HG02571 (cell line): ENCODE data around the gene INS.
"Not testable (repeated sequence)": the region's sequence is repeated elsewhere in the genome, so short reads cannot be mapped to it uniquely, and the experiment has no call there.

Experiments used
- ATAC-seq: cut with Tn5 transposase; IDR thresholded peaks from one replicate; pipeline ENCODE4 v1.9.1; 2021; ENCODE audit warnings: mild to moderate bottlenecking, moderate library complexity; ENCODE audit not compliant: unreplicated experiment

Gene INS

DNA sequence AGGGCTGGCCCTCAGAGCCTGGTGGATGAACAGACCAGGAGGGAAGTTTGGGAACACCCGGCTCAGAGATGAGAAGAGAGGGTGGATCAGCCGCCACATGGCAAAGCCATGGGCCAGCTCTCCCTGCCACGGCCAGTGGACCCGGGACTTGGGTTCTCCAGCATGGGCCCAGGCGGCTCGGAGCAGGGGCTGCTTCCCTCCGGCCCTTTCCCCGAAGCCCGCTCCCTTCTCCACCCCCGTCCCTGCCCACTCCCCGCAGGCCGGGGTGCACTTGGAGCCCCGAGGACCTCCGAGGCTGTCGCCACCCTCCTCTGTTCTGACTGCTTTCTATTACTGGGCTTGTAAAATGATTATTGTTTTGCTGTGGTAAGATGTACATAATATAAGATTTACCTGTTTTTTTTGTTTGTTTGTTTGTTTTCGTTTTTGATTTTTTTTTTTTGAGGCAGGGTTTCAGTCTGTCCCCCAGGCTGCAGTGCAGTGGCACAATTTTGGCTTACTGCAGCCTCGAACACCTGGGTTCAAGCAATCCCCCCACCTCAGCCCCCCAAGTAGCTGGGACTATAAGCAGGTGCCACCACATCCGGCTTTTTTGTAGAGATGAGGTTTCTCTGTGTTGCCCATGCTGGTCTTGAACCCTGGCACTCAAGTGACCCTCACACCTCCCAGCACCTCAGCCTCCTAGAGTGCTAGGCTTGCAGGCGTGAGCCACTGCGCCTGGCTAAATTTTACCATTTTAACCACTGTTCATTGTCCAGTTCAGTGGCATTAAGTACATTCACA is 21.9 kb upstream of the INS start:
- ATAC-seq = no peak

DNA sequence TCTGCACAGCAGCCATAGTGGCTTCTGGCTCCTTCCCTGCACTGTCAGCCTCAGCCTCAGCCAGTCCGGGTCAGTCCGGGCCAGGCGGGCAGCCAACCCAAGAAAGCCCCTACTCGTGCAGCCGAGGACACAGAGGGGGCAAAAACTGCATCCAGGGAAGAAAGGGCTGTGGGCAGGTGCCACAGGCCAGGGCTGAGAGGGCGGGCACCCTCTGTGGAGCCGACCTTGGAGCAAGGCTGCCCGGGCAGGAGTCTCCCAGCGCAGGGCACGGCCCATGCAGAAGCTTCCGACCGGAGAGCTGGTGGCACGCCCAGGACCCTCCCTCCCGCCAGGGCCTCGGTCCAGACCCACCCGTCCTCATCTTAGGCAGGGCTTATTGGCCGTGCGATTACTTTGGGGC is 21.1 kb upstream of the INS start:
- ATAC-seq = no peak

GRCh38 chr11:2180789-2181370 is 19.9 kb upstream of the INS start:
- ATAC-seq = no peak

DNA sequence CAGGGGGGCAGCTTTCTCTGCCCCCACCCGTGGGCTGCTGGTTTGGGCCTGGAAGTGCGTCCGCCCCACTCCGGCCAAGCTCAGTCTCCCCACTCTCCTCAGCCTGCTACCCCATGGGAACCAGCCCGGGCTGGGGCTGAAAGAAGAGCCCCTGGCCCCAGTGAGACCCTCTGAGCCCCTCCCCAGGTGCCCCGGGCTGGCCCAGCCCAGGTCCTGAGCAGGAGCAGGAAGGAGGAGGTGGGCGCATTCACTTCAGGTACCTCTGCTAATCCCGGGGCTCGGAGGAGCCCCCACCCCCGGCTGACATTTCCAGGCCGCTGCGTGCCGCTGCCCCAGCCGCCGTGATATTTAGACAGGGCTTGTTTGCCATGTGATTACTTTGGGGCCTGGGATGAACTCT is 19.3 kb upstream of the INS start:
- ATAC-seq = no peak

DNA sequence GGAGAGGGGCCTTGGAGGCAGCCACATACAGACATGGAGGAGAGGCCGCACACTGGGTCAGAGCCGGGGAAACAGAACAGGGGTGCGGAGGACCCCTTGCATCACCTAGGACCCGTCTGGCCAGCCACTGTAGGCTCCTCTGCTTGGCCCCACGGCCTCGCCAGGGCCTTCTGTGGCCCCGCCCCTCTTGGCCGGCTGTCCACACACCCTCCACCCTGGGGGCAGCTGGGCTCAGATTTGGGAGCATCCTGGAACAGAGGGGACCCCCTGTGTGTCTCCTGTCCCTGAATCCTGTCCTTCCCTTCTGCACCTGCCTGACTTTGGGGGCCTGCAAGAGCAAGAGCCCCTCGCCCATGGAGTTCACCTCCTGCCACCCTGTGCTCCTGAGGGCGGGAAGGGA is 18.5 kb upstream of the INS start:
- ATAC-seq = no peak

DNA sequence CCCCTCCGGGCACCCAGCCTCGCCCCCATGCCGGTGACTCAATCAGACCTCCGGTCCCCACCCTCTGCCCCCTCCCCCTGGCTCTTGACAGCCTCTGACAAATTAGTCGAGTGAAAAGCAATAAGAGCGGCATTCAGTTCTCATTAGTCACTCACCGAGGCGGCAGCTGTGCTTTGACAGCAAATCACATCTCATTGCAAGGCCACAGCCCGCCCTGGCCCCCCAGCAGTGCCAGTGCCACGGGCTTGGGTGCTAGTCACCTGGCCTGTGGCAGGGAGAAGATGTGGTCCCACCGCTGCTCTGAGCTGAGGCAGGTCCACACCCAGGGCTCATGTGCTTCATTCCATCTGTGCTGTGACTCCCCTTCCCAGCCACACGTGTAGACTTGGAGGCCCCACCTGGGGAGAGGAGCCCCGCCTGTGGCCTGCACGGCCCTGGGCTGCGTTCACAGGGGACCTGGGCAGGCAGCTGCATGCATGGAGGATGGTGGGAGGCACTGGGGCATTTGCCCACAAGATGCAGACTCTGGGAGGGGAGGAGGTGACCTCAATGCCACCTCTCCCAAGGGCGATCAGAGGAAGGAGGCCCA is 18.0 kb upstream of the INS start:
- ATAC-seq = no peak

GRCh38 chr11:2178055-2178773 is 17.2 kb upstream of the INS start:
- not testable (repeated sequence) for ATAC-seq

GRCh38 chr11:2177076-2177475 is 16.1 kb upstream of the INS start:
- no peak for ATAC-seq

DNA sequence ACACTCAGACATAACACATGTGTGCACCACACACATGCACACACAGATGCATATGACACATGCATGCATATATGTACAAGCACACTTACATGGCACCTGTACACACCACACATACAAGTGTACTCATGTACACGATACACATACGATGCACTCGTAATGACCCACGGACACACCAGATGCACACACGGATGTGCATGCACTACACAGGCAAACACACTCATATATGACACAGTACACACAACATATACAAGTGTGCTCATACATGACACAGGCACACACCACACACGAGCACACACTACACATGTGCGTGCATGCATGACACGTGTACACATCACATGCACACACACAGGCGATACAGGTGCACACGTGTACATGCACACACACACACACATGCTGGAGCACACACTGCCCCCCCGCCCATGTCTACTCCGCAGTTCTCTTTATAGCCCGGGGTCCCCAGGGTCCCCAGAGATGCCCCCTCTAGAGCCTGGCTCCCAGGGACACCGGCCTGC is 15.4 kb upstream of the INS start:
- no peak for ATAC-seq

- no peak for ATAC-seq
These were observed 14.7 kb upstream of the INS start for GRCh38 chr11:2175659-2176058.

DNA sequence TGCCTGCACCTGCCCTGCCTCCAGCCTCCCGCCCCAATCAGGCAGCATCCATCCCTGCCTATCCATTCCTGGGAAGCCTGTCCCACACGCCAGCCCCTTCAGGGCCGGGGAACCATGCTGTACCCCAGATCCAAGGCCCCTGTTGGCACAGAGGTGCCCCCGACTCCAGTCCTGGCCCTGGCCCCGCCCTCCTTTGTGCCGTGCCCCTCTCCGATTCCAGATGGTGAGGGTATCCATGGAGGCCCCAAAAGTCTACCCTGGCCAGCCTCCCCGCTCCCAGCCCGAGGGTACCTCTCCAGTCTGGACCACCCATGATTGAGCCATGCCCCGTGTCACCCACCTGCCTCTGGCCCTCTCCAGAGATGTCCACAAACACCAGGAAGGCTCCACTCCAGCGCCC is 13.4 kb upstream of the INS start:
- no peak for ATAC-seq

DNA sequence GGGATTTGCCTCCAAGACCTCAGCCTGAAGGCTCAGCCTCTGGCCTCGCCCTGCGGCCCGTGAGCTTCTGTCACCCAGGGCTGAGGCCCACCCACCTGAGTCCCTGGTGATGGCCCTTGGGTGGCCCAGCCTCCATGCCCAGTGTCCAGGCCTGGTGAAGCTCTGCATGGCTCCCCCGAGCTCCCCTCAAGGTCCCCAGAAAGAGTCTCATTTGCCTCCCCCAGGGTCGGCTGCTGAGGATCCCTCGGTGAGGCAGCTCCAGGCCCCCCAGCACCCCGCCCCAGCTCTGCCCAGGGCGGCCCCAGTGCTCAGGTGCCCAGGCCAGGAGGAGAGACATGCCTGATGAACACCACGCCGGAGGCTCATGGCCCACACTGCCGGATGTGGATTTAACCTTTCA is 12.8 kb upstream of the INS start:
- no peak for ATAC-seq

- ATAC-seq = no peak
These were observed 12.2 kb upstream of the INS start for GRCh38 chr11:2173150-2173693.

DNA sequence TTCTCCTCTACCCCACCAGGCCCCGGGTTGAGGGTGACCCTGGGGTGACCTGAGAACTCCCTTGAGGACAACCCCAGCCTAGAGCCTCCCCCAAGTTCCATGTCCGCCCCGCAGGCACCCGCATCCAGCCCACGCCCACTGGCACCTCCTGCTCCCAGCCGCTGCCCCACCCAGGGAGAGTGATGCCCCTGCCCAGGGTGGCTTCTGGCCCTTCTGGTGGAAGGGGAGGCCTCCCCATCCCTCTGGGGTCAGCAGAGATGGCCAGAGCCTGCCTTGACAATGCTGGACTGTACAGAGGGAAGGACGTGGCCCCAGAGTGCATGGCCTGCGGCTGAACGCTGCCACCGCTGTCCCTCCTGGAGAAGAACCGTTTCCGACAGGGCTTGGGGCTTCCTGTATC is 11.7 kb upstream of the INS start:
- no peak for ATAC-seq

GRCh38 chr11:2171591-2172003 is 10.6 kb upstream of the INS start, which contains the start of gene TH:
Gene TH (minus strand): TSS chr11:2171815. CDS start chr11:2171786, 29 bp downstream.
- ATAC-seq = no peak

DNA sequence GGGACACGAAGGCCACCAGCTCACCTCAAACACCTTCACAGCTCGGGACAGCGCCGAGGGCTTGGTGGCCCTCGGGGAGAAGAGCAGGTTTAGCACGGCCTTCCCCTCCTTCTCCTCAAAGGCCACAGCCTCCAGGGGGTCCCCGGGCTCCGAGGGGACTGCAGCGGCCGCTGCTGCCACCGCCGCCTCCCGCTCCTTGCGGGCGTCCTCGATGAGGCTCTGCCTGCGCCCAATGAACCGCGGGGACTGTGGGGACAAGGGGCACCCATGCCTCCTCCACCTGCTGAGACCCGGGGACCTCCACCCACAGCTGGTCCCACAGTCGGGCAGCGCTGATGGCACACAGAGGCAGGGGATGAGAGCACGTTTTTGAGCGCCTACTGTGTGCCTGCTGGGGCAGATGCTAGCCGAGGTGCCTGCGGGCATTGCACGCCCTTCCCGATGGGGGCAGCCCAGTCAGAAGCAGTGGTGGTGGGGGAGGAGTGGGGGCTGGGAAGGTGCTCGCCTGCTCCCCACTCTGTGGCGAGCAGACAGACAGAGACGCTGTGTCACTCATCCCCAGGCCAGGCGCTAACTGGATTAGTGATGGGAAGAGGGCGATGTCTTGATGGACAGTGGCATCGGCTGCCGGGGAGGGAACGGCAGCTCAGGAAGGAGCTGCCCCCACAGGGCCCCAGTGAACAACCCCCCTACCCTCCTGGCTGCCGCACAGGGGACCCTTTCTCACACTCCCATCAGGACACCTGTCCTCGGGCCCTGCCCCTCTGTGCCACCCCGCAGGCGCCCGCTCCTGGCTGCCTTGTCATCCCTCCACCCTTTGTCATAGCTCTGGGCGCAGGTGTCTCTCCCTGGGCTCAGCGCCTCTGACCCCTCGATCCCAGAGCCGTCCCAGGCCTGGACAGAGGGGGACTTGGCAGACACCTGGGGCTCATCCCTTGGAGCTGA is 8.9 kb upstream of the INS start:
- no peak for ATAC-seq

DNA sequence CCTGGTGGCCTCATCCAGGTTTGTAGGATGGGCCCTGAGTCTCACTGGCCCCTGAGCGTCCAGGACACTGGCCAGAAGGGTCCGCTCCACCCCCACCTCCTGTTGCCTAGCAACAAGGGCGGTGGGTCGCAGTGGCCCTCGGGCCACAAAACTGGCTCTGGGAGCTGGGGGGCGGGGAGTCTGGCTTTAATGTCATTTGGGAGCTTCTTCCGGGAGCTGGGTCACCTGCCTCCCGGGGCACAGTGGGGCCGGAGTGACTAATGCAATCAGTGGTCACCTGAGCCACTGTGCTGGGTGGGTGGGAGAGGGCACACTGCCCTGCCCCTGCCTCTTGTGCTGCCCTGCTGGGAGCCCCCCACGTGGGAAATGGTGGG is 8.0 kb upstream of the INS start:
- ATAC-seq = no peak

- no peak for ATAC-seq
These were observed 7.4 kb upstream of the INS start for GRCh38 chr11:2168286-2169004.
